GM18505 (cell line): ENCODE data around the gene IDI1.
"Not testable (repeated sequence)": the region's sequence is repeated elsewhere in the genome, so short reads cannot be mapped to it uniquely, and the experiment has no call there.

Experiments used
- ATAC-seq: cut with Tn5 transposase; IDR thresholded peaks from one replicate; pipeline ENCODE4 v1.9.1; 2021; ENCODE audit not compliant: unreplicated experiment
- POLR2A ChIP-seq: IDR thresholded peaks from 4 replicates; pipeline ENCODE4 v1.6.1; 2011; ENCODE audit warnings: borderline replicate concordance; ENCODE audit not compliant: insufficient read depth, insufficient read length; ENCODE audit errors: extremely low read depth

Gene IDI1

DNA sequence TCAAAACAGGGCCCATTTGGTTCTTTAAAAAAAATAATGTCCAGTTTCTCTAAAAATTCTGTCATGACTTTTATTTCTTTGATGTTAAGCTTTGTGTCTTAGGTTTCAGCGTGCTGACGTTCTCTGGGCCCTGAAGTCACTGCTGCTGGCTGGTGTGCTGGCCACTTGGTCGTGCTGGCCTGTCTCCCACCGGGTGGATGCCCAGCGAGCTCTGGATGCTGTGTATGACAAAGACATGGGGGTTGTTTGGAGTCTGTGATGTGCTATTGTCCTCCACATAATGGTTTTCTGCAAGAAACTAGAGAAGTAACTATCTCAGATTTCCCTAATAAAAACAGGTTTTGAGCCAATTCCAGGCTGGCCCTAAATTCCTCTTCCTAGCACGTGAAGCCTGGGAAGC lies 13.7 kb downstream of the IDI1 start:
- no peak for ATAC-seq
- TF ChIP-seq POLR2A = no peak

DNA sequence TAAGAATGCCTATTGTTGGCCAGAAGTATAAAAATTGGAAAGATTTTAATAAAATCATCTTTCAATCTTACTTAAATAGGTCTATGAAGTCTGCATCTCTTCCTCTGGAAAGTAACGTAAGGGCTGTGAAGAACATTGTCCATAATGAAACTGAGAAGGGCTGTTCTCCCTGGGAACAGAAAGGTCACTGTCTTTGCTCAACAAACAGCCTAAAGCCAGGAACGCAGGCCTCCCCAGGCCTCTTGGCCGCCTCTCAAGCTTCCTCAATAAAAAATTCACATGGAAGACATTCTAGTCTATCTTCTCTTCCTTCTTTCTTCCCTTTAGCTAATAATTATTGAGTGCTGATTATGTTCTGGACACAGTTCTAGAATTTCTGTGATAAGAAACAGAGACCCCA lies 14.2 kb downstream of the IDI1 start:
- no peak for ATAC-seq

DNA sequence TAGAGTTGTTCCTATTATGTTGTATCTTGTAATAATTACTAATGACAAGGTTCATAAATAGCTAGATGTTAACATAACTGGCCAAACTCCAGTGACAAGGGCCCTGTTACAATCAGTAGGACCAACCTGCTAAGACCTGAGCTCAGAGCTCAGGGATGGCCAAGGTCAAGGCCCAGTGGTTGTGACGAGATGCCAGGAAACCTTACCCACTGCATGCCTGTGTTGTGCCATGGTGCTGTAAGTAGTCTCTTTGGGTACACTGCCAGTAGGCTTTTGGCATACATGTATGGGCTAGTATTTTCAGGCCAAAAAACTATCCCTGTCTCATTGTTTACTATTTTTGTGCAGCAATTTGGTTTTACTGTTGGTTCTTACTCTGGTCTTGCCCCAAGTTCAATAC lies 15.3 kb downstream of the IDI1 start:
- ATAC-seq = no peak
- TF ChIP-seq POLR2A = no peak

More for the DNA sequence above, 14.2 kb downstream of the IDI1 start:
- no peak for TF ChIP-seq POLR2A

- no peak for ATAC-seq
- no peak for TF ChIP-seq POLR2A
These were observed 19.1 kb downstream of the IDI1 start for GRCh38 chr10:1029838-1030237.

- no peak for TF ChIP-seq POLR2A
- ATAC-seq = no peak
These were observed 22.3 kb downstream of the IDI1 start for GRCh38 chr10:1026578-1026977.

DNA sequence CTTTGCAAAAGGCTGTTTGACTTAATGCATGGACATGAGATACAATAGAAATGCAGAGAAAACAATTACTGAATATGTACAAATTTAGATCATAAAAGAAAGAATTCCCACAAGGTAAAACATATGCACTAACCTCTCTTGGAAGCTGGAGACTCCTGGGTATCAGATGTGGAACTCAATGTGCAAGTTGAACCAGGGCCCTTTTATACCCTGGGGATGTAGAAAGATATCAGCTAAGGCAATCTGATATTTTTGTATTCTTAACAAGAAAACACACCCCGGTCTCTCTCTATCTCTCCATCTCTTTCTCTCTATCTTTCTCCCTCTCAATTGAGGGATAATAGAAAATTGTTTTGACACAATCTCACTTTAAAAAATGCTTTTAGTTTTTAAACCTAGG lies 23.2 kb downstream of the IDI1 start, which contains the start of gene IDI2:
TSS of gene IDI2 (minus strand) at position 177 of the 400 bp plus-strand sequence. CDS start 1,136 bp downstream, outside the sequence.
- ATAC-seq = no peak
- TF ChIP-seq POLR2A = no peak

DNA sequence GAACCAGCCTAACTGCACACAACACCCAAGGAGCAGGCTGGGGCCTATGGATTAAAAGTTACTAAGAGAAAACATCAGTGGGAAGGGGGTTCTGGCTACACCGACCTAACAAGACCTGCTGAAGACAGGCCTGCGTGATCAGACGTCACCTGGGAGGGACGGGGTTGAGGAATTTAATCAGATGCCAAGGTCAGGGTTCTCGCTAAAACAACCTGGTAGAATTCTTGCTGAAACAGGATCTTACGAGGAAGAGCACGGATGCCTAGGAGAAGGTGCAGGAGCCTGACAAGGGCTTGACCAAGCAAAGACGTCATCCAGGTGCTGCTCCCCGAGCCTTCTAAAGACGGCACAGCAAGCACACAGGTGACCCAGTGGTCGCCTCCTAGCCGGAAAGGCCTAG lies 24.8 kb downstream of the IDI1 start:
- TF ChIP-seq POLR2A = no peak
- no peak for ATAC-seq

GRCh38 chr10:1022413-1022812 lies 26.5 kb downstream of the IDI1 start:
- TF ChIP-seq POLR2A = no peak
- no peak for ATAC-seq

DNA sequence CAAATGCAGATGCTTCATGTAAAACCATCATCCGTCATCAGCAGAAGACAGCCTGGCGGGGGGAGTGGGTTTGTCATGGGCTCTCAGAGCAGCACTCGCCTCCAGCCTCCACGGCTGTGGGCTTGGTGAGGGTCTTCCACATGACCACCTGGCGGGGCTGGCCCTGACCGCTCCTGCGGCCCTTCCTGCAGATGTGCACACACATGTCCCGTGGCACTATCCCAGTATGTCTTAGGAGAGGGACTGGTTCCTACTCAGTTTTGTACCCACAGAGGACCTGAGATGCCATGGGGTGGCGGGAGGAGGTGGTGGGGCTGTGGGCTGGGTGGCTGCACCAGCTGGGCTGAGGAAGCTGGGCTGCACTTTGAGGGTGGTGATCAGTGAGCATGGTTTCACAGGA lies 28.0 kb downstream of the IDI1 start:
- TF ChIP-seq POLR2A = no peak
- ATAC-seq = no peak

- no peak for ATAC-seq
- TF ChIP-seq POLR2A = no peak
These were observed 28.5 kb downstream of the IDI1 start for GRCh38 chr10:1020460-1020859.

DNA sequence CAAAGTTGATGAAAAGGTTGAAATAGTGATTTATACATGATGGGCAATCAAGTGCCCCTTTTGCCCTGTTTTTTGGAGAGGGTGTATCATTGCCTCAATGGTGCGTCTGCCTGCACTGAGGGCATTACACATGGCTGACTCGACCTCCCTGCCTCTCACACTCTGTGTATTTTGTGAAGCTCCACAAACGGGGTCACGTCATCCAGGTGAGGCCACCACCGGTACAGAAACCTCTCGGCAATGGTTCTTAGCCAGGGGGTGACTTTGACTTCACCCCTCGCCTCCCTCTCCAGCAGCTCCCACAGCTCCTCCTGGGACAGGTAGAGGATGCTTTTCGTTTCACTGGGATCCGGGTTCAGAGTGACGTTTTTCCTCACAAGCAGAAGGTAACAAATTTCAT lies 29.6 kb downstream of the IDI1 start:
- TF ChIP-seq POLR2A = no peak
- ATAC-seq = no peak

- ATAC-seq = no peak
- no peak for TF ChIP-seq POLR2A
These were observed 33.2 kb downstream of the IDI1 start for GRCh38 chr10:1015688-1016087.

DNA sequence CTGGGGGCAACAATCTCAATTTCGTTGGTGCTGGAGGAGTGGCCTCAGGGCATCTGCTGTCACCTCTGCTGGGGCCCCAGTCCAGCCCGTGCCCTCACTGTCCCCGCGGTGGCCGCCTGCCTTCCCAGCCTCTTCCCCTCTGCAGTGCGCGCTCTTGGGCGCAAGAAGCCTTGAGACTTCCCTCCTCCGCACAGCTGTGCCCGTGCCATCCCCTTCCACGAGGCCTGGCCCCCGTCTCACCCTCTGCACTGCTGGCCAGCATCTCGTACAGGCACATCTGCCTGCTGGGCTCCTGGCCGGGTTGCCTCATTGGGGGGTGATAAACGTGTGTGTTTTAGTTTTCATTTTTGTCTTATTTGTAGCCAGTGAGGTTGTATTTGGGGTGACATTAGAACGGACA lies 37.2 kb downstream of the IDI1 start:
- no peak for TF ChIP-seq POLR2A
- ATAC-seq = no peak

DNA sequence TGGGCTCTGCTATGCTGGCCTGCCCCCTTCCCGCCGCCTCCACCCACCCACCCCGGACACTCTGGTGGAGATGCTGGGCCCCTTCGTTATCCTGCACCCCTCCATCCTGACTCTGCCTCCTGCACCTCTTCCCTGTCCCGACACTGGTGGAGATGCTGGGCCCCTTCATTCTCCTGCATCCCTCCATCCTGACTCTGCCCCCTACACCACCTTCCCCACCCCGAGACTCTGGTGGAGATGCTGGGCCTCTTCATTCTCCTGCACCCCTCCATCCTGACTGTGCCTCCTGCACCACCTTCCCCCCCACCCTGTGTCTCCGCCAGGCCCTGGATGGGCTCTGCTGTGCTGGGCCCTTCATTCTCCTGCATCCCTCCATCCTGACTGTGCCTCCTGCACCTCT lies 38.2 kb downstream of the IDI1 start:
- no peak for TF ChIP-seq POLR2A
- ATAC-seq = no peak

DNA sequence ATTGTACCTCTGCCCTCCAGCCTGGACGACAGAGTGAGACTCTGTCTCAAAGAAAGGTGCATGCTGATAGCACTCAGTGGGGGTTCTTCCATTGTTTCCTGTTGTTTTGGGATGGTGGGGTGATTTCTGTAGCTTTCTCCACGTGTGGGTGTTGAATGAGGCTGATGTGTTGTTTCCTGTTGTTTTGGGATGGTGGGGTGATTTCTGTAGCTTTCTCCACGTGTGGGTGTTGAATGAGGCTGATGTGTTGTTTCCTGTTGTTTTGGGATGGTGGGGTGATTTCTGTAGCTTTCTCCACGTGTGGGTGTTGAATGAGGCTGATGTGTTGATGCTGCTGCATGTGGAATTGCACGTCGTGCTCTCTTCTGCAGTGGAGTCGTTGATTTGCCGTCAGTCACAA lies 39.0 kb downstream of the IDI1 start:
- not testable (repeated sequence) for ATAC-seq

- no peak for ATAC-seq
- TF ChIP-seq POLR2A = no peak
These were observed 39.8 kb downstream of the IDI1 start for GRCh38 chr10:1009071-1009494.

DNA sequence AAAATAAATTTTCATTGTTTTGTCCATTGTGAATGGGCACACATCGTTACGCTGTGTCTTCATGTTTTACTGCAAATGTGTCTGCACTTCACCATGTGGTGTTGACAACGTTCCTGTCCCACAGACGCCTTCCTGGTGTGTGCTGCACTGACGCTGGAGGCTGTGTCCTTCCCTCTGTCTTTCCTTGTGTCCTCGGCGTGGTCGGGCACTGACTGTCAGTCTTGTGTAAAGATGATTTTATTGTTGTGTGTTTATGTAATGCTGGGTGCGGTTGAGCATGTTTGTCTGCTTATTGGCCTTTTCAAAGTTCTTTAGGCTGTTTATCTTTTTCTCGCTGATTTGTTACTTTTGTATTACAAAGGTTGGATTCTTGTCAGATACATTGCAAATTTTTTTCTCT lies 41.3 kb downstream of the IDI1 start:
- no peak for ATAC-seq
- no peak for TF ChIP-seq POLR2A

- ATAC-seq = no peak
- no peak for TF ChIP-seq POLR2A
These were observed 42.3 kb downstream of the IDI1 start for GRCh38 chr10:1006573-1006972.
